Activated CD4-positive, alpha-beta memory T cell treated with anti-CD3 and anti-CD28 coated beads, Interleukin-2, amount 10 ng/mL, durations not matched to agents 7 days and 5 days (primary cell): ENCODE results near the gene ZNF385D. TPM values are rescaled to one million over a fixed set of nuclear protein-coding genes. Genes with fewer than 3 reads are reported as not detected.

Experiments used
- CTCF ChIA-PET: fragments of 350-600 bp; sonication (Branson Sonifier 250); formaldehyde crosslinking; loops from one replicate; lab custom pipeline; 2021; ENCODE audit warnings: antibody characterized with exemption, inconsistent platforms; lab: Charles Lee
- POLR2A ChIA-PET: fragments of 350-600 bp; sonication (Branson Sonifier 250); formaldehyde crosslinking; loops from one replicate; lab custom pipeline; 2021; ENCODE audit warnings: antibody characterized with exemption; lab: Charles Lee
- DNase-seq: peaks from one replicate; pipeline ENCODE4 v3.0.0-alpha.2; 2020
- H3K27ac Mint-ChIP-seq: one replicate; pipeline ENCODE4 v1.8.0; 2021; ENCODE audit warnings: mild to moderate bottlenecking, mixed read lengths
- H3K27me3 Mint-ChIP-seq: one replicate; pipeline ENCODE4 v1.8.0; 2021; ENCODE audit warnings: mixed read lengths
- H3K36me3 Mint-ChIP-seq: one replicate; pipeline ENCODE4 v1.8.0; 2021; ENCODE audit warnings: low read depth, mixed read lengths
- H3K4me1 Mint-ChIP-seq: one replicate; pipeline ENCODE4 v1.8.0; 2021; ENCODE audit warnings: mixed read lengths
- H3K4me3 Mint-ChIP-seq: one replicate; pipeline ENCODE4 v1.8.0; 2021; ENCODE audit warnings: mild to moderate bottlenecking, mixed read lengths
- H3K9me3 Mint-ChIP-seq: one replicate; pipeline ENCODE4 v1.8.0; 2021; ENCODE audit warnings: mixed read lengths
- total RNA-seq, 2 experiments: library from RNA; stranded (reverse); gene quantifications; one replicate each; pipeline ENCODE4 v1.2.3, GENCODE V29; 2021

The ZNF385D gene
- total RNA-seq, 2 experiments from 2014 or later, result not detected

GRCh38 chr3:21697707-21698106 lies 53.3 kb downstream of the ZNF385D start:
- ChIA-PET POLR2A (no interaction called here), CTCF (no interaction called here)
- no peak overlapping the region for H3K27ac Mint-ChIP-seq
- no peaks in the 10 kb centered on the region for H3K4me1 Mint-ChIP-seq
- DNase-seq, result no peak
- H3K36me3 Mint-ChIP-seq, result no peaks in the 10 kb centered on the region
- no peaks in the 10 kb centered on the region for H3K27me3 Mint-ChIP-seq
- H3K4me3 Mint-ChIP-seq, result no peak overlapping the region
- H3K9me3 Mint-ChIP-seq, result peaks cover 7% of the 10 kb centered on the region

- no peaks in the 10 kb centered on the region for H3K4me1 Mint-ChIP-seq
- H3K27ac Mint-ChIP-seq, result no peak overlapping the region
Observed at GRCh38 chr3:21694506-21694905, 56.5 kb downstream of the ZNF385D start.

GRCh38 chr3:21691036-21691435 lies 60.0 kb downstream of the ZNF385D start:
- H3K9me3 Mint-ChIP-seq, result peaks cover 15% of the 10 kb centered on the region
- no peaks in the 10 kb centered on the region for H3K36me3 Mint-ChIP-seq
- DNase-seq, result no peak
- POLR2A ChIA-PET, result no interaction called here
- H3K27me3 Mint-ChIP-seq, result no peaks in the 10 kb centered on the region
- H3K4me1 Mint-ChIP-seq, result no peaks in the 10 kb centered on the region
- H3K4me3 Mint-ChIP-seq, result no peak overlapping the region
- no peak overlapping the region for H3K27ac Mint-ChIP-seq
- CTCF ChIA-PET, result no interaction called here

More at GRCh38 chr3:21694506-21694905, 56.5 kb downstream of the ZNF385D start:
- Mint-ChIP-seq H3K4me3 (no peak overlapping the region), H3K36me3 (no peaks in the 10 kb centered on the region), H3K9me3 (peaks cover 15% of the 10 kb centered on the region), H3K27me3 (no peaks in the 10 kb centered on the region)
- DNase-seq, result no peak
- POLR2A ChIA-PET, result no interaction called here
- CTCF ChIA-PET, result no interaction called here

- H3K9me3 Mint-ChIP-seq, result peaks cover 5% of the 10 kb centered on the region
- CTCF ChIA-PET, result no interaction called here
- POLR2A ChIA-PET, result no interaction called here
- no peak overlapping the region for H3K27ac Mint-ChIP-seq
- no peaks in the 10 kb centered on the region for H3K27me3 Mint-ChIP-seq
- no peak for DNase-seq
- H3K4me3 Mint-ChIP-seq, result no peak overlapping the region
- H3K36me3 Mint-ChIP-seq, result no peaks in the 10 kb centered on the region
- no peaks in the 10 kb centered on the region for H3K4me1 Mint-ChIP-seq
Observed at GRCh38 chr3:21682206-21682605, 68.8 kb downstream of the ZNF385D start.

GRCh38 chr3:21673393-21673792 lies 77.6 kb downstream of the ZNF385D start:
- no peak overlapping the region for H3K4me3 Mint-ChIP-seq
- no peaks in the 10 kb centered on the region for H3K36me3 Mint-ChIP-seq
- POLR2A ChIA-PET, result no interaction called here
- H3K27me3 Mint-ChIP-seq, result no peaks in the 10 kb centered on the region
- no peak overlapping the region for H3K27ac Mint-ChIP-seq
- no peaks in the 10 kb centered on the region for H3K4me1 Mint-ChIP-seq
- H3K9me3 Mint-ChIP-seq, result peaks cover 3% of the 10 kb centered on the region
- no peak for DNase-seq
- CTCF ChIA-PET, result no interaction called here

- CTCF ChIA-PET, result no interaction called here
- DNase-seq, result no peak
- POLR2A ChIA-PET, result no interaction called here
- H3K4me1 Mint-ChIP-seq, result no peaks in the 10 kb centered on the region
- no peak overlapping the region for H3K4me3 Mint-ChIP-seq
- no peaks in the 10 kb centered on the region for H3K36me3 Mint-ChIP-seq
- H3K27me3 Mint-ChIP-seq, result no peaks in the 10 kb centered on the region
- no peaks in the 10 kb centered on the region for H3K9me3 Mint-ChIP-seq
- no peak overlapping the region for H3K27ac Mint-ChIP-seq
Observed at GRCh38 chr3:21672303-21672702, 78.7 kb downstream of the ZNF385D start.

- no peak overlapping the region for H3K4me3 Mint-ChIP-seq
- H3K27ac Mint-ChIP-seq, result no peak overlapping the region
- no peak for DNase-seq
- no peaks in the 10 kb centered on the region for H3K36me3 Mint-ChIP-seq
- CTCF ChIA-PET, result no interaction called here
- POLR2A ChIA-PET, result no interaction called here
- peaks cover 2% of the 10 kb centered on the region for H3K9me3 Mint-ChIP-seq
- no peaks in the 10 kb centered on the region for H3K4me1 Mint-ChIP-seq
- no peaks in the 10 kb centered on the region for H3K27me3 Mint-ChIP-seq
Observed at GRCh38 chr3:21670386-21670785, 80.6 kb downstream of the ZNF385D start.

- DNase-seq, result no peak
- Mint-ChIP-seq H3K4me3 (no peak overlapping the region), H3K36me3 (no peaks in the 10 kb centered on the region), H3K27me3 (no peaks in the 10 kb centered on the region), H3K4me1 (no peaks in the 10 kb centered on the region), H3K9me3 (peaks cover 2% of the 10 kb centered on the region), H3K27ac (no peak overlapping the region)
- ChIA-PET CTCF (no interaction called here), POLR2A (no interaction called here)
Observed at GRCh38 chr3:21668012-21668411, 83.0 kb downstream of the ZNF385D start.

GRCh38 chr3:21665444-21666100 lies 85.4 kb downstream of the ZNF385D start:
- Mint-ChIP-seq H3K27me3 (no peaks in the 10 kb centered on the region), H3K4me3 (no peak overlapping the region), H3K27ac (no peak overlapping the region), H3K36me3 (no peaks in the 10 kb centered on the region), H3K4me1 (no peaks in the 10 kb centered on the region), H3K9me3 (peaks cover 4% of the 10 kb centered on the region)
- DNase-seq, result no peak
- ChIA-PET POLR2A (no interaction called here), CTCF (no interaction called here)

- CTCF ChIA-PET, result no interaction called here
- no peaks in the 10 kb centered on the region for H3K4me1 Mint-ChIP-seq
- H3K27me3 Mint-ChIP-seq, result no peaks in the 10 kb centered on the region
- H3K9me3 Mint-ChIP-seq, result peaks cover 4% of the 10 kb centered on the region
- no peak for DNase-seq
- H3K4me3 Mint-ChIP-seq, result no peak overlapping the region
- POLR2A ChIA-PET, result no interaction called here
- H3K36me3 Mint-ChIP-seq, result no peaks in the 10 kb centered on the region
- no peak overlapping the region for H3K27ac Mint-ChIP-seq
Observed at GRCh38 chr3:21664996-21665395, 86.0 kb downstream of the ZNF385D start.

- Mint-ChIP-seq H3K4me3 (no peak overlapping the region), H3K9me3 (peaks cover 5% of the 10 kb centered on the region), H3K27me3 (no peaks in the 10 kb centered on the region)
Observed at GRCh38 chr3:21662403-21662802, 88.6 kb downstream of the ZNF385D start.

GRCh38 chr3:21654662-21655061 lies 96.3 kb downstream of the ZNF385D start:
- Mint-ChIP-seq H3K4me1 (no peaks in the 10 kb centered on the region), H3K27ac (no peak overlapping the region), H3K36me3 (no peaks in the 10 kb centered on the region), H3K4me3 (no peak overlapping the region), H3K27me3 (no peaks in the 10 kb centered on the region), H3K9me3 (peaks cover 2% of the 10 kb centered on the region)
- POLR2A ChIA-PET, result no interaction called here
- no peak for DNase-seq
- CTCF ChIA-PET, result no interaction called here

More at GRCh38 chr3:21662403-21662802, 88.6 kb downstream of the ZNF385D start:
- Mint-ChIP-seq H3K36me3 (no peaks in the 10 kb centered on the region), H3K4me1 (no peaks in the 10 kb centered on the region), H3K27ac (no peak overlapping the region)
- CTCF ChIA-PET, result no interaction called here
- POLR2A ChIA-PET, result no interaction called here
- DNase-seq, result no peak

- Mint-ChIP-seq H3K4me3 (no peak overlapping the region), H3K27ac (no peak overlapping the region), H3K9me3 (peaks cover 2% of the 10 kb centered on the region), H3K4me1 (no peaks in the 10 kb centered on the region), H3K36me3 (no peaks in the 10 kb centered on the region), H3K27me3 (no peaks in the 10 kb centered on the region)
- ChIA-PET CTCF (no interaction called here), POLR2A (no interaction called here)
- DNase-seq, result no peak
Observed at GRCh38 chr3:21654241-21654640, 96.8 kb downstream of the ZNF385D start.

GRCh38 chr3:21649519-21649918 lies 101.5 kb downstream of the ZNF385D start:
- POLR2A ChIA-PET, result no interaction called here
- CTCF ChIA-PET, result no interaction called here
- no peaks in the 10 kb centered on the region for H3K27me3 Mint-ChIP-seq
- H3K9me3 Mint-ChIP-seq, result no peaks in the 10 kb centered on the region
- H3K36me3 Mint-ChIP-seq, result no peaks in the 10 kb centered on the region
- no peak overlapping the region for H3K4me3 Mint-ChIP-seq
- no peaks in the 10 kb centered on the region for H3K4me1 Mint-ChIP-seq
- no peak for DNase-seq
- no peak overlapping the region for H3K27ac Mint-ChIP-seq
